Ureter (tissue), 1 donor: Measurements from ENCODE around the gene LRTM2. TPM values are rescaled to one million over a fixed set of nuclear protein-coding genes. Genes with fewer than 3 reads are reported as not detected.

Source experiments
- DNase-seq: peaks from one replicate; pipeline ENCODE4 v3.0.0-alpha.2; 2020; ENCODE audit warnings: low spot score
- total RNA-seq: library from RNA; stranded (reverse); gene quantifications from one replicate; pipeline ENCODE4 v1.2.4, GENCODE V29; 2023
- donor health status: DM: yes; HTN: yes; CAD: no.

LRTM2 gene
- total RNA-seq, 1 donor from 2014 or later = not detected

DNA sequence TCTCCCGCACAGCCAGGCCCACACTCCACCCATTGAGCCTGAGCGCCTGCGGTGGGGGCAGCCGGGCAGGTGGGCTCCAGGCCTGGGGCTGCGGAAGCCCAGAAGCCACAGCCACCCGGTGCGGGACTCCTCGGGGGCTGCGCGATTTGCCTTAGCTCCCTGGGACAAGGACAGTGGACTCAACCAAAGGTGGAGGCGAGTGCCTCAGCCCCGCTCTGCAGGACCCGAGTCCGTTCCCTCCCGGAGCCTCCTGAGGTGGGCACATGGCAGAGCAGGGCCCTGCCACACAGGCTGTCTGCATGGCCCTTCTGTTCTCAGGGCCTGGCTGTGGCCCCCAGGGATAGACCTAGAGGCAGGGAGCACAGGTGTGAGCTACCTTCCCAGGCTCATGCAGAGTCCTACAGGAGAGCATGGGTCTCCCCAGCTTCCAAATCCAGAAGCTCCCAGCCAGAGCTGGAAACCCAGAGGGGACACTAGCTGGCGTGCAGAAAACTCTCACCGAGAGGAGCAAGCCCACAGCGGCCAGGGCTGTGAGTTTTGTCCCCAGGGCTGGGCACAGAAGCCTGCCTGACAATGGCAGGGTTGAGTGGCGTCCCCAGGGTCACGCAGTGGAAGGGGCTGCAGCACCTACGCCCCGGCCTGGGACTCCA is 22.2 kb upstream of the LRTM2 start:
- DNase-seq = peak; percentile 41

DNA sequence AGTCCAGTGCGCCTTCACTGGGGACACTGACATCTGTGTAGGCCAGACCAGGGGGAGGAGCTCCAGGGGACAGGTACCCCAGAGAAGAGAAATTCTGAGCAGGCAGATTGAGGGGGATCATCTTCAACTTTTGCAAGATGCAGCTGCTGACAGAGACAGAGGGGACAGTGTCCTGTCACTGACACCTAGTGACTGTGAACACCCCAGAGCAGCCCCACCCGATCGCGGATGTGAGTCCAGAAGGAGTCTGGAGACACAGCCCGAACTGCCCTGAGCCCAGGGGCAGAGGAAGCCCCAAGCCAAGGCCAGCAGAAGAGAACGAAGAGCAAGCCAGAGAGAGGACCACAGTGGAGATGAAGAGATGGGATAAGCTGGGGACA is 21.7 kb upstream of the LRTM2 start:
- peak; percentile 39 for DNase-seq

DNA sequence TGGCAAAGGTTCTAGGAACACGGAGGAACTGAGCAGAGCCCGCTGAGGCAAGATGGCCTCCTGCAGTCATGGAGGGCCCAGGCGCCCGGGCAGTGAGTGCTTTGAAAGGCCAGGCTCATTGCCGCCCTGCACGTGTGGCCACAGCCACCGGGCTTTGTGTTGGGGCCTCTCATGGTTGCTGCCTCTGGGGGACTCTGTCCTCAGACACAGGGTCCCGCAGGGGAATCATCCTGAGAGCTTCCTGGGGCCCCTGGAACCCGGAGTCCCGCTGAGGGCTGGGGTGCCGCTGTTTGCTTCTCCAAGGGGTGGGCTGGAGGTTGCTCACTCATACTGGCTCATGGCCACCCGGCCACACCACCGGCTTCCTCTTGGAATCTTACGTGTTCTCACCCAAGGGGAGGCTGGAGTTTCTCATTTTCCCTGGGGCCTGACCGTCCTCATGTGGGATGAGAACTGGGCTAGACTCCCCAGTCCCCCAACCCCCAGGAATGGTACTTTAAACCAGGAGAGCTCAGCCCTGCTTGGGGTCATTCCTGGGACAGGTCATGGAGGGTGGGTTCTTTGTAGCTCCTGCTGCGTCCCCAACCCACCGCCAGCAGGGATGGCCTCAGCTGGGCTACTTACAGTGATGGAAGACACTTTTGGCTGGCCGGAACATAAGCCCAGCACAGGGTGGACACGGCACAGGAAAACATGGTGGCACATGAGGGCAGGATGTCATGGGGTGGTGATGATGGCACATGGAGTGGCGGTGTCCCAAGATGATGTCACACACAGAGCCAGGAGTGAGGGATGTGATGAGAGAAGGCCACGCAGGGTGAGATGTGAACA is 21.1 kb upstream of the LRTM2 start:
- peak; percentile 42 for DNase-seq

DNA sequence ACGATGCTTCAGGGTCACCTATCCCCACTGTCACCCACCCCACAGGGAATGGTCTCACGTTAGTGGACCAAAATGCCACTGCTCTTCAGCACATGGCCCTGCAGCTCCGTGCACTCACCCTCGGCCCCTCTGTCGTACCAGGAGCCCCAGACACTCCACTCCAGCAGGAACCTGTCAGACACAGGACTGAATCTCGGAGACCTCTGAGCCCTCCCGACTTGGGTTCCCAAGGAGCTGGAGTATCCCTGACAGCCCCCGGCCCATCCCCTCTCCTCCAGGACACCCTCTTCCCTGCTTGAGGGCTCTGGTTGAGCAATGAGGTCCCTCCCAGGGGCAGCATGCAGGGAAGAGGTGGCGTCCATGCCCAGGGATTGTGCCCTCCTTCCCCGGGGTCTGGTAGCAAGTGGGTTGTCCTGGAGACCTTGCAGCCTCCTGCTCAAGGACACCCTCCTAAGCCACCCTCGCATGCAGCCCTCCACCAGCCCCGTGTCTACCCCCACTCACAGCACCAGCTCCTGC is 20.4 kb upstream of the LRTM2 start:
- peak; percentile 41 for DNase-seq

DNA sequence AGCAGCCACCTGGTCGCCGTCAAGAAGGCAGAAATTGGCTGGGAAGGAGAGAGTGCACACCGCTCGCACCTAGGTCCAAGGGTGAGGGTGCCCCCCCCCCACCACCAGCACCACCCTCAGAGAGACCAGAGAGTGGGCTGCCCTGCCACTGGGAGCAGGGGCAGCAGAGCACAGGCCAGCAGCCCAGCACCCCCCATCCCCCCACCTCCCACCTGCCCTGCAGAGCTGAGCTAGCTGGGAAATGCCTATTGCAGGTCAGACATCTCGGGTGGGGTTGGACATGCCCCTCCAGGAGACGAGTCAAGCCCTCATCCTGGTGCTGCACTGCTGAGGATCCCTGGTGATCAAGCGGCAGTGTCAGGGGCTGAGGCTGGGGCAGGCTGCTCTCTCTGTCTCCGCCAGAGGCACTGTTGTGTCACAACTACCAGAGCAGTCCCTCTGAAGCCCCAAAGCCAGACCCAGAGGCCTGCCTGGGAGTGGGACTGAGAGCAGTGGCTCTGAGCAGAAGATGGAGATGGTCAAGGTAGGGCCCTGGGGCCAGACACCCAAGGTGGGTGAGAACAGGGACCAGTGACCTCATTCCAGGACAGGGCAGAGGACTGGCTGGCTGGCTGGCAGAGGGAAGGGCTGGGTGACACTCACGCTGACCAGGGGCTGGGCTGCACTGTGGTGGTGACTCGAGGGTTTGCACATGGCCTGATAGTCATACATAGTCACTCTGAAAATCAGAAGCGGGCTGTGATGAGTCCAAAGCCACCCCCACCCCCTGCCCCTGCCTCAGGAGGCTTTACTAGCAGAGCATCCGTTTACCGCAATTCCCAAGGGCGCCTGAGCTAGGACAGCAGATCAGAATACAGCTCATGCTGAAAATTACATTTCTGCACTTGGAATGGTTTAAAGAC is 19.7 kb upstream of the LRTM2 start:
- DNase-seq = peak; percentile 46

DNA sequence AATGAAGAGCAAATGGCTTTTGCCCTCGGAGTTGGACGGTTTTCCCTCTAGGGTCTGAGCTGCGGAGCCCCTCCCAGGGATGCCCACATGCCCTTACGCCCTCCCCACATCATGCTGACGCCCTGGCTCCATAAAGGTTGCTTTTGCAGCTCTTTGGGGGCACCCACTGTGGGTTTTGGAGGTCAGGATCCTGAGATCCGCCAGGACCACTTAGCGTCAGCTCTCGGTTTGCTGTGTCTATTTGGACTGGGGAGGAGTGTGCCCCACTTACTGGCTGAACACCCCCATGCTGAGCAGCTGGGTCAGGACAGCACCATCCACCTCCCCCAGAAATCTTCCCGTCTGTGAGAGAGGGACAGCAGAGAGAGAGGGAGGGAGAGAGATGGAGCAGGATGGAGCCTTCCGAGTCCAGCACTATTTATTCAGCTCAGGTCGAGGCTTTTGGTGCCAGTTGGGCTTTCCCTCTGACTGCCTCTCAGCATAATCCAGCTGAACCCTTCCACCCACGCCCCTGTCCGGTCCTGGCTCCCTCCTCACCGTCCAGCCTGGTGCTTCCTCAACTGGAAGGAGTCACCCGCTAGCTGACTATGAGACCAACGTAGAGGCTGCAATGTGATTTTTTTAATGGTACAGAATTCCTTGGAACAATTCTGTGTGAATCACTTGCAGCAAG is 18.9 kb upstream of the LRTM2 start:
- peak; percentile 36 for DNase-seq

DNA sequence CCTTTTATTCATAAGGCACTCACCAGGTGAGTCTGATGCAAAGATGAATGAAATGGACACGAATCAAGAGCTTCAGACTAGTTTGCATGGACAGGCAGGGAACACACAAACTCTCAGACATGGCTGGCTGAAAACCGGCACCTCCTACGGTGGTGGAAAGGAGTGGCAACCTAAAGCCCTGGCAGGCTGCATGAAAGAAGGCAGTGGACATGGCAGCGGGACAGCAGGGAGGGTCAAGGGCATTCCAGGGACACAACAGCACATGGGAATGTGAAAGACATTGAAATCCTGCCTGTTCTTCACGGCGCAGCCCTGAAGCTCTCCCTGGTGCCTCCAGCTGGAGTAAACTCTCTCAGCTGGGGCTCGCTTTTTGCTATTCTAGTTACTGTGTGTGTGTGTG is 16.6 kb upstream of the LRTM2 start:
- DNase-seq = no peak

DNA sequence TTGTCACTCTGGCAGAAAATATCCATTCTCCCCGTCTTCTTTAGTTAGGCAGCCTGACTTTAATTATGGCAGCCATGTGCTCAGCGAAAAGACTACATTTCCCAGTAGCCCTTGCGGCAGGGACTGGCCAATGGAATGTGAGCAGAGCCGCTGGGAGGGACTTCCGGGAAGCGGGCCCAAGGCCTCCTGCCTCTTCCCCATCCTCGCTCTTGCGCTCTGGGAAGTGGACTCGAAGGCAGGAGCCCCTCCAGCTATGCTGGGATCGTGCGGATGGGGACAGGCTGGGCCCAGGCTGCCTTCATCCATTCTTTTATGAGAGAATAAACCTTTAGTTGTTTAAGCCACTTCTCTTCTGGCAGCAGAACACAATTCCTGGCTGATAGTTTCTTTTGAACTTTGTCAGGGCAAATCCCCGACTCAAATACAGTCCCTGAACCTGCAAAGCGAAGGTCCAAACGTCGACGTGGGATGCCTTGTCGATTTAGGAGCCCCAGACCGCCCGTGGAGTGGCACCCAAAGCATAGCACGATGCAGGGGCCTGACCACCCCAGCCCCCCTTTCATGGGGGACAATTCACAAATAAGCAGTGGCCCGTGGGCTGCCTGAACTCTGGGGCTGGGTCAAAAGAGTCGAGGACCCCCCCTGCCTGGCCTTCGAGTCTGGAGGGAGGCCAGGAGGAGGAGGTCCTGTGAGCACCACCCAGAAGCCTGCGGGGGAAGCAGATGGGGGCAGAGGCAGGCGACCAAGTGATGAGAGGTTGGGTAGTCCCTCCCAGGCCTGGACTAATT is 15.6 kb upstream of the LRTM2 start:
- DNase-seq = peak; percentile 85

DNA sequence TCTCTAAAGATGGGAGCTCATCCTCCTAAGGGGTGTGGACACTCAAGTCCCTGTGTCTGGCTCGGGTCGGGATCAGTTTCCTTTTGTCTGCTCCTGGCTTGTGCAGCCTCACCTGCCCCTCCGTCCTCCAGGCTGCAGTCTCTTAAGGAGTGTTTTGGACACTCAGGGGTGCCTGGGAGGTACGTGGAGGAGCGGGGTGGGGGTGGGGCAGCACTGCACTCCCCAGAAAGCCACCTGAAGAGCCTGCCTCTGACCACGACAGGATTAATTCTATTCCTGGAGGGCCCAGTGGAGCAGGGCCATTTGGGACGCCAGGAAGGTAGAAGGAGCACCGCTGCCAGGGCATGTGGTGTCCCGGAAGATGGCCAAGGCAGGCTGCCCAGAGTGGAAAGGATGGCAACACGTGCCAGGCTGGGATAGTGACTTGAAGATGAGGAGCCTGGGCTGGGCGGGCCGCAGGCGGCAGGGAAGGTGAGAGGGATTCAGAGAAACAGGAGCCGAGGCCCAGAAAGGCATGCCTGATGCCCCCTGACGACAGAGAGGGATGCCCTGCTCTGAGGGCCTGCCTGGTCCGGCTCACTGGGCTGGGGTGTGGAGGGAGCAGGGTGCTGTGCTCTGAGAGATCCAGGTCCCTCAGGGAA is 14.8 kb upstream of the LRTM2 start:
- DNase-seq = no peak

DNA sequence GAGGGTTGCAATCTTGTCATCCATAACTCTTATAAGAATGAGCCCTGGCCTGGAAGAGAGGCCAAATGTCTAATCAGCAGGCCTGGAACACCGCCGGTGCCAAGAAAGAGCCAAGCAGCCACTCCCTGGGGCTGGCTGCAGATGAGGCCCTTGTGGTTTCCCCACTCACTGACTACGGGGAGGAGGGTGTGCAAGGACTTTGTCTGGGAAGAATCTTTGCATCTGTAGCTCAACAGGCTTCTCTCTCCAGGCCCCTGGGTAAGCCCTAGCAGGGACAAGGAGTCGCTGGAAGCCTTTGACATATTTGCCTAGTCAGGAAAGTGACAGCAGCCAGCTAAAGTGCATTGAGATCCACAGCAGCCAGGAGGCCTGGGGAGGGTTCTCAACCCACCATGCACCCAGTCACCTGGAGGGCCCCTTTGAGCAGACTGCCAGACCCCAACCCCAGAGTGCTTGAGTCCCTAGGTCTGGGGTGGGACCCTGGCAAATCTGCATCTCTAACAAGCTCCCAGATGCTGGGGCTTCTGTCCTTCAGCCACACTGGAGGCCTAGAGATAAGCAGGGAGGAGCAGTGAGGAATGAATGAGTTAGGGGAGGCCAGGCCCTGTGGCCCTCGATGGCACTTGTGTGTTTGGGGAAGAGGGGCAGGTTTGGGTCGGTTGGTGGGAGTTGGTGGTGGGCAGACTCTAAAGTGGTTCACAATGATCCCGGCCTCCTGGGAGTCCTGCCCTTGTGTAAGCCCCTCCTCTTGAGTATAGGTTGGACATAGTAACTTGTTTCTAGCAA is 13.9 kb upstream of the LRTM2 start:
- DNase-seq = no peak

DNA sequence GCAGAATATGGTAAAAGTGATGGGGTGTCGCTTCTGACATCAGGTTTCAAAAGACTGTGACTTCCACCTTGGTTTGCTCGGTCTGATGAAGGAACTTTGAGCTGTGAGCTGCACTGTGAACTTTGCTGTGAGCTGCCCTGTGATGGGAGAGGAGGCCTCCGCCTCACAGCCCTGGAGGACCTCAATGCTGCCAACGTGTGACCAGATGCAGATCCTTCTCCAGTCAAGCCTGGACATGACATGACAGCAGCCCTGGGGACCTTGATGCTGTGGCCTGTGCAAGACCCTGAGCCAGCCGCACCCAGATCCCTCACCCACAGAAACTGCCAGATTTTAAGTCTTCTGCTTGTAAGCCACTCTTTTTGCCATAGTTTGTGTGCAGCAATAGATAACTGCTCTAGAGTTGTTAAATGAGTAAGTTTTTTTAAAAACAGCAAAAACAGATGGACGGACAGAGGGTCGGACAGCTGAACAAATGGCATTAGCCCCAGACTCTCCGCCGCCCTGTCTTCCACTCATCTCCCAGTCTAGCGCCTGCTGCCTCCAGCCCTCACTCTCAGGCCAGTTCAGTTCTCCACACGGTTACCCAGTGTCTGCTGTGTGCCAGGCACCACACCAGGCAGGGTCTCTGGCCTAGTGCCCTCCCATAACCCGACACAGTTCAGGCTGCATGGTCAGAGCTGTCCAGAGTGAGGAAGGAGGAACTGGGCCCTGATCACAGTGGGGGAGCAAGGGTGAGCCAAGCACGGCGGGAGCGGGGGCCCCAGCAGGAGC is 13.1 kb upstream of the LRTM2 start:
- DNase-seq = no peak

DNA sequence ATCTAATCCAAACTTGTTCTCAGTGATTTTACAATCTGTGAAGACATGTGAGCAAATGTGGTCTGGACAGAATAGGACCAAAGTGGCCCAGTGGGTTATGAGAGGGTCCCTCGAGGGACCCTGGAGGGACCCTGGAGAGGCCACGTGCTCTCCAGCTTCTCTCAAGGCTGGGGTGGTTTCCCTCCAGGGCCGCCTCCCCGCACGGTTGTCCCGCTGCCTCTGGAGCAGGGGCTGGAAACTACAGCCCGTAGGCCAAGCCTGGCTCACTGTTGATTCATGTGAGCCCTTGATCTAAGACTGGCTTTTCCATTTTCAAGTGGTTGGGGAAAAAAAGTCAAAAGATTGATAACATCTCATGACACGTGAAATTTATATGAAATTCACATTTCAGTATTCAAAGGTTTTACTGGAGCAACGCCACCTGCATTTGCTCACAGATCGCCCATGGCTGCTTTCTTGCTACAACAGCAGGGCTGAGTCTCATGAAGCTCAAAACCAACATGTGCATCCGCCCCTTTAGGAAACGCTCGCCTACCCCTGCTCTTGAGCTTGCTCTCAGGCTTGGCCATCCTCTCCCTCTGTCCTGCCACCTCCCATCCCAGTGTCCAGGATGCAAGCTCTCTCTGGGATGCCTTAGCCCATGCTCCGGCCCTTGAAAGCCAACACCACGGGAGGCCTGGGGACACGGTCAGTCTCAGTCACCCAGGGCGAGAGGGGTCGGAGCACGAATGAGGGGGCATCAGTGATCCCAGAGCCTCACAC is 12.1 kb upstream of the LRTM2 start:
- no peak for DNase-seq

DNA sequence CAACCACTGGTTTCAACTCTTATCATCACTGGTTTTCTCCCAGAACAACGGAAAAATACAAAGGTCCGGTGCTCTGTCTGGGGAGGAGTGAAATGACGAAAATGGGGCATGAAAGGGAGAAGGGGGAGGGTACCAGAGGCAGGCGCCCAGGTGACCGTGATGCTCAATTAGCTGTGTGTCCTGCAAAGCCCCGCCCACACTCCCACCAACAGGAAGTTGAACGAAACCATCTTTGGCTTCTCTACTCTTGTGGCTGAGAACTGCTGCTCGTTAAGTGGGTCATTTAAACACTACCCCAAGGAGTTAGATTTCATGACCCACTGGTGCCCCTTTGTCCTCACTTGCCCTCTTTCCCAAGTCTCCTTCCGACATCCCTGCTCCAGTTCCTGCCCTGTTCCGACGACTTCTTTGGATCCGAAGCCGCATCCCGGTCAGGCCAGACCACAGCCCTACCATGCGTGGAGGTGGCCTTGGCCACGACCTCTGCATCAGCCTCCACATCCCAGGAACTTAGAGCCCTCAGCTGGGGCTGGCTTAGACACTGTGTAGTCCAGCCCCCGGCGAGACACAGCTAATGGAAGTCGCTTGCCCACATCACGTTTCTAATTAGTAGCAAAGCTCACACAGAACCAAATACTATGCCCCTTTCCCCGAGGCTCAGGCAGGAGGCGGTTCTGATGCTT is 11.4 kb upstream of the LRTM2 start:
- no peak for DNase-seq

DNA sequence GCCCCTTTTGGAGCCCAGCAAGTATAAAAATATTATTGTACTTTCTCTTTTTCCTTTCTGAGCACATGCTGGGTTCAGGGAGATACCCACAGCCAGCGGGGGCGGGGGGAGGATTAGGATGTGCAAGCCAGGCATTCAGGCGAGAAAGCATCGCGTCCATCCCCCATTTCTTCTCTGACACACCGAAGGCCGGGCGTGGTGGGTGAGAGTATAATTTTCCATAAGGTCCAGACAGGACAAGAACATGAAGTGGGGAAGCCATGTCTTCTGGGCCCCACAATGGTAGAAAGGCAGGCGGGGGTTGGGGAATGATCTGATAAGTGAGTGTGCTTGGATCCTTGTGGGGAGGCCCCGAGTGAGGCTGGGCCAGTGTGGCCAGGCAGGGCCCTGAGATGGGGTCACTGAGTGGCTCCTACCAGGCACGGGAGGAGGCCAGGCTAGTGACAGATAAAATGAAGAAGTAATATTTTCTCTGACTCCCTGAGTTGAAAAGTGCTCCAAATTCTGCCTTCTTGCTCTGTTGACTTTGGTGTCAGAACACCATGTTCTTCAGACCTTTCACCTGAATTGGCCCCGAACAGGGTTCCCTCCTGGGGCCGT is 10.7 kb upstream of the LRTM2 start:
- DNase-seq = no peak

DNA sequence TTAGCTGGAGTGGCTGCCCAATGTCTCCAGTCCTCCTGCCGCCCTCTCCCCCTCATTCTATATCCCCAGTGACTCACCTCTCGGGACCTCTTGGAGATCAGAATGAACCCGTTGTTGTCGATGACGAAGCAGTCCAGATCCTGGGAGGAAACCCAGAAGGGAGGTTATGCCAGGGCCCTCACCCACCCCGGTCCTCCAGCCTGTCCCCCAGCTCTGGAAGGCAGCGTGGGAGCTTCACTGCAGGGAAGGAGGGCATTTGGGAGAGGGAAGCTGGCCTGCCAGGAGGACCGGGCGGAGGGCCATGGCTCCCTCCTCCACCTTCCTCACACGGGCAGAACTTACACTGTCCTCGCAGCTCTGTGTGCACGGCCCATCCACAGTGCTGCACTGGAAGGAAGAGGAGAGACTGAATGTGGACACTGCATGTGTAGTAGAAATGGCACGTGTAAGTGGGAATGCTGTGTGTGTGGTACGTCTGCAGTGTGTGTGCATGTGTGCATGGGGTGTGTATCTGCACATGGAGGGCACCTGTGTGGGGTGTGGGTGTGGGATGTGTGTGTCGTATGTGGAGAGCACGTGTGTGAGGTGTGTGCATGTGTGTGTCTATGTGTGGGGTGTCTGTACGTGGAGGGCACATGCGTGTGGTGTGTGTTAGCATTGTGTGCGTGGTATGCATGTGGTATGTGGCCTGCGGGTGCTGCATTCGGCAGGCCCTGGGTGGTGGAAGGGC is 10.0 kb upstream of the LRTM2 start:
- no peak for DNase-seq

DNA sequence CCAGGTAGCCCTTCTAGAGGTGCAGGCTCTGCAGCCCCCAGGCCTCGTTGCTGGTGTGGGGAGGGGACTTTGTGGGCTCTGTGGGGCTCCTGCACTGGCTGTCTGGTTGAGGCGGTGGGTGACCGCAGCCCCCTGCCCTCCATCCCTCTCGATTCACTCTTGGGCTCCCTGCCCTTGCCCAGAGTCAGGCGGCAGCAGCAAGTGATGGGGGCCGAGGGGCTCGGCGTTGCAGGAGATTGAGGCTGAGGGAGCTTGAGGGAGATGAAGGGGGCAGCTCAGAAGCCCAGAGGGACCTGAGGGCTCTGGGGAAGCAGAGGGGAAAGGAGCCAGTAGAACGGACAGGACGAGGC is 9.5 kb upstream of the LRTM2 start:
- no peak for DNase-seq
